ENCODE results near the gene GOLGA6D.

DNA sequence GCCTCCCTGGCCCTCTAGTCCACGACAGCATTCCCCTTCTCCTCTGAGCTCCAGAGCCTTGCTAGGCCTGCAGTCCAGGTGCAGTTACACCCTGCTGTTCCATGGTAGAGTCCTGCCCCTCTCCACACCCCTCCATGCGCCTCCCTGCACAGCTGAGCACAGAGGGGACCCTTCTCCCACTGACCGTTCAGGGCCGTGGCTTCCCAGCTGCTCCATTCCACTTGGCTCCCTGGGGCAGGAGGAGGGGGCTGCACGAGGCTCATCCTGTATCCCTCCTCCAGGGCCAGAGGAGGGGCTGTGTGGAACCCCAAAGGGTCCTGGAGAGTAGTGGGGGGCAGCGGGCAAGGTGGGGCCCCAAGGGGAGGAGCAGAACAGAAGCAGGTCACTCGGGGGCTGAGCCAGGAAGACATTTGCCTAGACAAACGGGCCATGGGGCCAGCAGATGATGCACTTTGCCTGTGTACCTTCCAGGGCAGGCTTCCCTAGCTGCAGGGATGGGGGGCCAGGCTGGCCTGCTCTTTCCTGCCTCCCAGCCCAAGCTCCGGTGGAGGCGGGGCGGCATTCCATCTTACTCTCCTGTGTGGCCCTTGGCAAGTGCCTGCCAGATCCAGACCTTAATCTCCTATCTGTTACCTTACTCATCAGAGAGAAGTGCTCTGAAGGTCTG is 45.2 kb upstream of the GOLGA6D start:
- no peak for TF ChIP-seq CTCF (IDR thresholded peaks at IDR 0.05)
- TF ChIP-seq POLR2A (IDR thresholded peaks at IDR 0.05): no peak

Data from prostate gland (tissue), 2 donors.